Liver (tissue), 9 donors: ENCODE measurements around the gene PTPRD. TPM values are rescaled to one million over a fixed set of nuclear protein-coding genes. Genes with fewer than 3 reads are reported as not detected.

Experiments
- DNase-seq: peaks from one replicate; pipeline ENCODE4 v3.0.0-alpha.2; 2017; ENCODE audit warnings: low spot score
- H3K27ac ChIP-seq, 2 donors: one replicate each; pipeline ENCODE4 v1.7.0; 2013; ENCODE audit warnings: inconsistent platforms in 2 of 2, low read length in 2 of 2, control low read depth in 1 of 2, low read depth in 1 of 2, mild to moderate bottlenecking in 1 of 2
- H3K27me3 ChIP-seq, 4 donors: one replicate each; pipeline versions ENCODE4 v1.6.1 to v1.7.0; 2013; ENCODE audit warnings: low read length in 3 of 4, inconsistent platforms in 1 of 4, mild to moderate bottlenecking in 1 of 4, moderate library complexity in 1 of 4; ENCODE audit not compliant: control insufficient read depth in 4 of 4, insufficient read depth in 4 of 4
- H3K36me3 ChIP-seq, 4 donors: one replicate each; pipeline versions ENCODE4 v1.6.1 to v1.7.0; 2013; ENCODE audit warnings: low read length in 3 of 4, mild to moderate bottlenecking in 3 of 4, low read depth in 1 of 4, moderate library complexity in 1 of 4; ENCODE audit not compliant: control insufficient read depth in 4 of 4, insufficient read depth in 3 of 4
- H3K4me1 ChIP-seq, 4 donors: one replicate each; pipeline versions ENCODE4 v1.6.1 to v1.7.0; 2013; ENCODE audit warnings: low read length in 3 of 4, mild to moderate bottlenecking in 3 of 4, moderate library complexity in 1 of 4; ENCODE audit not compliant: control insufficient read depth in 4 of 4, insufficient read depth in 4 of 4
- H3K4me3 ChIP-seq, 3 donors: one replicate each; pipeline versions ENCODE4 v1.6.1 to v1.7.0; 2013; ENCODE audit warnings: low read length in 3 of 3, control low read depth in 1 of 3, low read depth in 1 of 3, mild to moderate bottlenecking in 1 of 3
- H3K9ac ChIP-seq, 2 donors: one replicate each; pipeline ENCODE4 v1.7.0; 2013; ENCODE audit warnings: low read length in 2 of 2, mild to moderate bottlenecking in 2 of 2, moderate library complexity in 2 of 2, control low read depth in 1 of 2, low read depth in 1 of 2
- H3K9me3 ChIP-seq, 4 donors: one replicate each; pipeline versions ENCODE4 v1.6.1 to v1.7.0; 2013; ENCODE audit warnings: low read length in 3 of 4; ENCODE audit not compliant: control insufficient read depth in 4 of 4
- ATF3 ChIP-seq: IDR thresholded peaks from 2 replicates; pipeline ENCODE4 v1.6.1; 2016; ENCODE audit warnings: antibody characterized with exemption
- CTCF ChIP-seq: fragments of 150-350 bp; IDR thresholded peaks from 2 replicates; pipeline ENCODE4 v1.5.1; 2017; ENCODE audit warnings: improper control_type of control experiment, low read depth, low read length; ENCODE audit not compliant: missing input control
- EGR1 ChIP-seq, 2 donors: IDR thresholded peaks; 2 replicates each; pipeline ENCODE4 v1.6.1; 2016 to 2018; ENCODE audit warnings: antibody characterized with exemption in 2 of 2, low read depth in 2 of 2
- GABPA ChIP-seq, 2 donors: IDR thresholded peaks in 1 of 2; conservative IDR thresholded peaks in 1 of 2; 2 replicates each; pipeline ENCODE4 v1.6.1; 2016; ENCODE audit warnings: antibody characterized with exemption in 2 of 2, mild to moderate bottlenecking in 1 of 2, moderate library complexity in 1 of 2
- HNF4A ChIP-seq, 2 donors: conservative IDR thresholded peaks; 2 replicates each; pipeline ENCODE4 v1.6.1; 2016; ENCODE audit warnings: antibody characterized with exemption in 2 of 2, mild to moderate bottlenecking in 2 of 2
- HNF4G ChIP-seq: IDR thresholded peaks from 2 replicates; pipeline ENCODE4 v1.6.1; 2016; ENCODE audit warnings: antibody characterized with exemption
- JUND ChIP-seq, 2 donors: IDR thresholded peaks; 2 replicates each; pipeline ENCODE4 v1.6.1; 2016; ENCODE audit warnings: antibody characterized with exemption in 2 of 2
- MAX ChIP-seq: IDR thresholded peaks from 2 replicates; pipeline ENCODE4 v1.6.1; 2016; ENCODE audit warnings: antibody characterized with exemption
- NR2F2 ChIP-seq: IDR thresholded peaks from 2 replicates; pipeline ENCODE4 v1.6.1; 2016; ENCODE audit warnings: antibody characterized with exemption
- RAD21 ChIP-seq, 2 donors: IDR thresholded peaks; 2 replicates each; pipeline ENCODE4 v1.6.1; 2016; ENCODE audit warnings: antibody characterized with exemption in 2 of 2, mild to moderate bottlenecking in 2 of 2
- RXRA ChIP-seq, 2 donors: IDR thresholded peaks; 2 replicates each; pipeline ENCODE4 v1.6.1; 2017 to 2018; ENCODE audit warnings: antibody characterized with exemption in 2 of 2, mild to moderate bottlenecking in 1 of 2
- SP1 ChIP-seq: IDR thresholded peaks from 2 replicates; pipeline ENCODE4 v1.6.1; 2018; ENCODE audit warnings: antibody characterized with exemption, mild to moderate bottlenecking
- TAF1 ChIP-seq: conservative IDR thresholded peaks from 2 replicates; pipeline ENCODE4 v1.6.1; 2016; ENCODE audit warnings: antibody characterized with exemption, mild to moderate bottlenecking
- YY1 ChIP-seq: IDR thresholded peaks from 2 replicates; pipeline ENCODE4 v1.6.1; 2016; ENCODE audit warnings: antibody characterized with exemption, mild to moderate bottlenecking
- ZBTB33 ChIP-seq: IDR thresholded peaks from 2 replicates; pipeline ENCODE4 v1.6.1; 2016; ENCODE audit warnings: antibody characterized with exemption
- WGBS: extraction: QIAGEN DNeasy Blood & Tissue Kit; methylation state at CpG from one replicate; pipeline ENCODE4 v1.1.7; 2013; 5-methylcytosine and 5-hydroxymethylcytosine counted together
- polyA plus RNA-seq, 2 donors: library from polyadenylated mRNA; stranded (reverse) in 1 of 2; unstranded in 1 of 2; fragments of 200-250 nt in 1 of 2; fragments of >200 nt in 1 of 2; fragmentation: Nextera tagmentation in 1 of 2; extraction: Ambion mirVana in 1 of 2; gene quantifications; one replicate each; pipeline versions ENCODE4 v1.2.1 to v1.2.3, GENCODE V29; 2013 to 2015
- total RNA-seq, 2 donors: library from RNA; depleted of rRNA; stranded (reverse); fragments of >200 nt; gene quantifications; one replicate each; pipeline ENCODE4 v1.2.3, GENCODE V29; 2014
- TF ChIP-seq, protein P1 (sequence below): IDR thresholded peaks from 2 replicates; pipeline ENCODE4 v1.6.1; 2016; ENCODE audit warnings: antibody characterized with exemption, mild to moderate bottlenecking
- donor health status: healthy.
- donor health status: healthy.
- donor health status: healthy.
- donor health status: healthy.
- donor health status: healthy.

PTPRD gene
- total and polyA plus RNA-seq, 4 donors = 0.78 to 34.2 (median 4.7) TPM

DNA sequence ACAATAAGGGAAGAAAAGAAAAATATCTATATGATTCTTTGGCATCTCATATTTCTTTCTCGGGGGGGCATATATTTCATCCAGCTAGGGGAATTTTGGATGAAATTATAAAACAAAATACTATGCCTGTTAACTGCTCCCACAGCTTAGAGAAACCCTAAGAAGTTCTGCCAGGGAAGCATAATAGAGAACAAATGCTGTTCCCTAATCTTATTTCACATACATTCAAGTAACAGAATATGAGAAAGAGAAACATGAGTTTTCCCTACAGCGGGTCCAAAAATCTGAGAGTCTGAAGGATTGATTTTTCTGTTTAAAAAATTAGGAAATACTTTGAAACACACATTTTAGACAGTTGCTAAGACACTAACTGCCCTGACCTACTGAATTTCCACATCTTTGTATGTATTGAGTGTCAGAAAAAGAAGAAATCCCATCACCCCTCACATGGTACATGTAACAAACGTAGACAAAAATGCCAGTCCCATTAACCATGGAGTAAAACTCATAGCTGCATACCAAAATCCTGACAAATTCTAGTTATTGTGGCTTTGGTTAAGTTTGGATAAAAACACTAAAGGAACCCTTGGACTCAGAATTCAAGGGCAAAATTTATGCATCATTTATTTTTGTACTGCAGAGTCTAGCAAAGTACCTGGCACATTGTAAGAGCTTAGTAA lies 2193.1 kb downstream of the PTPRD start (continued):
- no peak for TF ChIP-seq RXRA (IDR thresholded peaks at IDR 0.05)

GRCh38 chr9:8417341-8417740 lies 2195.5 kb downstream of the PTPRD start:
- no peak overlapping the region for H3K4me3 ChIP-seq
- H3K9ac ChIP-seq = no peak overlapping the region
- H3K4me1 ChIP-seq = no peaks in the 10 kb centered on the region
- no peaks in the 10 kb centered on the region for H3K27me3 ChIP-seq
- 49% methylated on average over 1 of the region's 1 CpG for WGBS
- no peak for DNase-seq
- H3K27ac ChIP-seq = no peak overlapping the region
- no peaks in the 10 kb centered on the region for H3K9me3 ChIP-seq
- TF ChIP-seq GABPA (IDR thresholded peaks at IDR 0.05 in 1 of 2, conservative IDR thresholded peaks at IDR 0.05 in 1 of 2) (no peak), RAD21 (IDR thresholded peaks at IDR 0.05) (no peak), MAX (no peak)
- H3K36me3 ChIP-seq = no peaks in the 10 kb centered on the region

- no peak for TF ChIP-seq ZBTB33
- no peak for TF ChIP-seq MAX
- no peak for TF ChIP-seq JUND (IDR thresholded peaks at IDR 0.05)
- no peak for TF ChIP-seq GABPA (IDR thresholded peaks at IDR 0.05 in 1 of 2, conservative IDR thresholded peaks at IDR 0.05 in 1 of 2)
- DNase-seq = no peak
These were observed 2200.5 kb downstream of the PTPRD start for GRCh38 chr9:8412327-8412726.

GRCh38 chr9:8408575-8409190 lies 2204.1 kb downstream of the PTPRD start:
- WGBS = 87% methylated on average over 9 of the region's 9 CpGs
- TF ChIP-seq MAX = no peak
- no peak for TF ChIP-seq HNF4G
- no peak for TF ChIP-seq TAF1
- TF ChIP-seq, protein P1, sequence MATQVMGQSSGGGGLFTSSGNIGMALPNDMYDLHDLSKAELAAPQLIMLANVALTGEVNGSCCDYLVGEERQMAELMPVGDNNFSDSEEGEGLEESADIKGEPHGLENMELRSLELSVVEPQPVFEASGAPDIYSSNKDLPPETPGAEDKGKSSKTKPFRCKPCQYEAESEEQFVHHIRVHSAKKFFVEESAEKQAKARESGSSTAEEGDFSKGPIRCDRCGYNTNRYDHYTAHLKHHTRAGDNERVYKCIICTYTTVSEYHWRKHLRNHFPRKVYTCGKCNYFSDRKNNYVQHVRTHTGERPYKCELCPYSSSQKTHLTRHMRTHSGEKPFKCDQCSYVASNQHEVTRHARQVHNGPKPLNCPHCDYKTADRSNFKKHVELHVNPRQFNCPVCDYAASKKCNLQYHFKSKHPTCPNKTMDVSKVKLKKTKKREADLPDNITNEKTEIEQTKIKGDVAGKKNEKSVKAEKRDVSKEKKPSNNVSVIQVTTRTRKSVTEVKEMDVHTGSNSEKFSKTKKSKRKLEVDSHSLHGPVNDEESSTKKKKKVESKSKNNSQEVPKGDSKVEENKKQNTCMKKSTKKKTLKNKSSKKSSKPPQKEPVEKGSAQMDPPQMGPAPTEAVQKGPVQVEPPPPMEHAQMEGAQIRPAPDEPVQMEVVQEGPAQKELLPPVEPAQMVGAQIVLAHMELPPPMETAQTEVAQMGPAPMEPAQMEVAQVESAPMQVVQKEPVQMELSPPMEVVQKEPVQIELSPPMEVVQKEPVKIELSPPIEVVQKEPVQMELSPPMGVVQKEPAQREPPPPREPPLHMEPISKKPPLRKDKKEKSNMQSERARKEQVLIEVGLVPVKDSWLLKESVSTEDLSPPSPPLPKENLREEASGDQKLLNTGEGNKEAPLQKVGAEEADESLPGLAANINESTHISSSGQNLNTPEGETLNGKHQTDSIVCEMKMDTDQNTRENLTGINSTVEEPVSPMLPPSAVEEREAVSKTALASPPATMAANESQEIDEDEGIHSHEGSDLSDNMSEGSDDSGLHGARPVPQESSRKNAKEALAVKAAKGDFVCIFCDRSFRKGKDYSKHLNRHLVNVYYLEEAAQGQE = no peak
- TF ChIP-seq SP1 = no peak
- TF ChIP-seq YY1 = no peak
- TF ChIP-seq ATF3 = no peak
- no peak for TF ChIP-seq EGR1 (IDR thresholded peaks at IDR 0.05; ENCODE audit: low read depth in 2 of 2)
- TF ChIP-seq CTCF = no peak
- no peak for TF ChIP-seq NR2F2
- no peak for TF ChIP-seq HNF4A (conservative IDR thresholded peaks at IDR 0.05)

More at GRCh38 chr9:8412327-8412726, 2200.5 kb downstream of the PTPRD start:
- Histone ChIP-seq H3K9me3 (no peaks in the 10 kb centered on the region), H3K27ac (no peak overlapping the region), H3K27me3 (no peaks in the 10 kb centered on the region), H3K9ac (no peak overlapping the region), H3K36me3 (no peaks in the 10 kb centered on the region), H3K4me1 (no peaks in the 10 kb centered on the region), H3K4me3 (no peak overlapping the region)
- 94% methylated on average over 3 of the region's 3 CpGs for WGBS

More at GRCh38 chr9:8408575-8409190, 2204.1 kb downstream of the PTPRD start:
- H3K36me3 ChIP-seq = no peaks in the 10 kb centered on the region
- no peaks in the 10 kb centered on the region for H3K27me3 ChIP-seq
- H3K27ac ChIP-seq = no peak overlapping the region
- H3K4me1 ChIP-seq = no peaks in the 10 kb centered on the region
- H3K9me3 ChIP-seq = no peaks in the 10 kb centered on the region
- H3K4me3 ChIP-seq = no peak overlapping the region
- no peak for DNase-seq
- no peak overlapping the region for H3K9ac ChIP-seq
